Measurements from ENCODE around the gene MYG1.
"Not testable (repeated sequence)": the region's sequence is repeated elsewhere in the genome, so short reads cannot be mapped to it uniquely, and the experiment has no call there.

MYG1 gene

DNA sequence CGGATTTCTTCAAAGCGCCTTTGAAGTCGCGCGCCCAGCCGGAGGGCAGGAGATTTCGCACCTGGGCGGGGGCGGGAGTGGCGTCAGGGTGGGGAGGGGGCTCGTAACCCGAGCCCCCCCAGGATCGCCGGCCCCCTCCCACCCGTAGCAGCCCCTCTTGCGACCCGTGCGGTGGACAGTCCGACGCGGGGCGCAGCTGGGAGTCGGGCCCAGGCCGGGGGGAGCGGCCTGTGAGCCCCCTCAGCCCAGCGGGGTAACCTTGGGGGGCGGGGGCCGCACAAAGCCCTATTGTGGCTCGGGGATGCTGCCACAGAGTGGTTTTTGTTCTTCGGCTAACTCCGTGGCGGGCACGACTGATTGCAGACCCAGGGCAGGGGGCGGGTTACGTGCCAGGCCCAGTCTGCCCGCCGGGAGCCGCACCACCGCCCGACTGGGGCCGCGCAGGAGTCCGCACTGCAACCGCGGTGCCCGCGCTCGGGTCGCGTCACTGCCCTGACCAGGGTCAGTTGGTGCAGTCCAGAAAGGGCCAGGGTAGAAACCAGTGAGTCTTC, 26.1 kb downstream of the MYG1 start:
- TF ChIP-seq, protein P1, sequence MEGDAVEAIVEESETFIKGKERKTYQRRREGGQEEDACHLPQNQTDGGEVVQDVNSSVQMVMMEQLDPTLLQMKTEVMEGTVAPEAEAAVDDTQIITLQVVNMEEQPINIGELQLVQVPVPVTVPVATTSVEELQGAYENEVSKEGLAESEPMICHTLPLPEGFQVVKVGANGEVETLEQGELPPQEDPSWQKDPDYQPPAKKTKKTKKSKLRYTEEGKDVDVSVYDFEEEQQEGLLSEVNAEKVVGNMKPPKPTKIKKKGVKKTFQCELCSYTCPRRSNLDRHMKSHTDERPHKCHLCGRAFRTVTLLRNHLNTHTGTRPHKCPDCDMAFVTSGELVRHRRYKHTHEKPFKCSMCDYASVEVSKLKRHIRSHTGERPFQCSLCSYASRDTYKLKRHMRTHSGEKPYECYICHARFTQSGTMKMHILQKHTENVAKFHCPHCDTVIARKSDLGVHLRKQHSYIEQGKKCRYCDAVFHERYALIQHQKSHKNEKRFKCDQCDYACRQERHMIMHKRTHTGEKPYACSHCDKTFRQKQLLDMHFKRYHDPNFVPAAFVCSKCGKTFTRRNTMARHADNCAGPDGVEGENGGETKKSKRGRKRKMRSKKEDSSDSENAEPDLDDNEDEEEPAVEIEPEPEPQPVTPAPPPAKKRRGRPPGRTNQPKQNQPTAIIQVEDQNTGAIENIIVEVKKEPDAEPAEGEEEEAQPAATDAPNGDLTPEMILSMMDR (IDR thresholded peaks at IDR 0.05; ENCODE audit: control insufficient read depth, insufficient read depth, low read depth, low read length, missing control alignments), result no peak
- no peak for DNase-seq (ENCODE audit: low read depth)
- peak overlapping the region; percentile 55 for H3K4me3 ChIP-seq (ENCODE audit: control insufficient read depth, low read depth, low read length)

DNA sequence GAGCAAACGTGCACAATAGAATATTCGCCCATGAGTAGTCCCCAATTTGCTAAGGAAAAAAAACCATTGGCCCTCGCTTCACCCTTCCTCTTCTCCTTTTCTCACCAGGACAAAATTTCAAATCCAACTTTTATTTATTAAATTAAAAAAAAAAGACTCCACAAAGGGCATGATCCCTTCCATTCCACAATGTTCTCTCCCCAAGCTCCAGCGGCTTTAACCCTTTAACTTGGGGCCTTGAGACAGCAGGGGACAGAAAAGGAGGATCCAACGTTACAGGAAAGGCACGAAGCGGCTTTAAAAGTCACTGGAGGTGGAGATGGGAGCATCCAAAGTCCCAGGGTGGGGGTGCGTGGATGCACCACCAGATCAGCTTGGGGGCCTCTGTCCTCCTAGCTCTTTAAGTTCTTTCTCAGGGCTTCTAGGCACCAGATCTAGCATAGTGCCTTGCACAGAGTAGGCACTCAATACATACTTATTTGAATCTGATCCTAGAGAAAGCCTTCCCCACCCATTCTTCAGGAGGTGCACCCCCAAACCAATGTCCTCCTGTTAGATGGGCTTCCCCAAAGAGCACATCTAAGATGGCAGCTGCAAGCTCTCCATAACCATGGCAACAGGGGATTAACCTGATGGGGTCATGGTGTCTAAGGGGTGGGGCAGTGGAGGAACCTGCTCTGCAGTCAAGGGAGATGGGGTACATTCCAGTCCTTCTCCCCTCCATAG, 27.1 kb downstream of the MYG1 start:
- TF ChIP-seq, protein P1 (IDR thresholded peaks at IDR 0.05; ENCODE audit: control insufficient read depth, insufficient read depth, low read depth, low read length, missing control alignments), result no peak
- DNase-seq (ENCODE audit: low read depth), result no peak
- H3K4me3 ChIP-seq (ENCODE audit: control insufficient read depth, low read depth, low read length), result no peak overlapping the region

DNA sequence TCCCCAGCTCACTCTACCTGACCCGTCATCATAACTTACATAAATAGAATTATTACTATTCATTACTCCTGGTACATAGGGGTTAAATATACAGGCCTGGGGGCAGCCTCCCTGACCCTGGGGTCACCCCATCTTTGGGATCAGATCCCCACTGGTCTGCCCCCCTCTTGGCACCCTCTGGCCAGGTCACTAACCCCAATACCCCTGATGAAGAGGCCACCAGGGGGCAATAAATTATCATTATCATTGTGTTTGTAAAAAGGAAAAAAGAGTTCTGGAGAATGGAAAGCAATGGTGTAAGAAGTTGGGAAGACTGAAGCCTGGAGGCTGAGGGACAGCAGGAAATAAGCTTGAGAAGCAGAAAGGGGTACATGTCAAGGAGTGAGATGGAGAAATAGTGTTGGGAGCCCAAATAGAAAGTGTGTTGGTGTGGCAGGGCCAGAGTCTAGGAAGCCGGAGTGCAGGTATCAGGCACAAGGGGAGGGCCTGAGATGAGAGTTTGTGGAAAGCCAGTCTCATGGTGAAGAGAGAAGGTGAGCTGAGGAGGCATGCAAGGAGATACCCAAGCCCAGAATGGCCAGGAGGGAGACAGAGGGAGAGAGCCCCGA, 28.0 kb downstream of the MYG1 start:
- TF ChIP-seq, protein P1 (IDR thresholded peaks at IDR 0.05; ENCODE audit: control insufficient read depth, insufficient read depth, low read depth, low read length, missing control alignments), result peak; percentile 43
- DNase-seq (ENCODE audit: low read depth), result no peak
- H3K4me3 ChIP-seq (ENCODE audit: control insufficient read depth, low read depth, low read length), result no peak overlapping the region

DNA sequence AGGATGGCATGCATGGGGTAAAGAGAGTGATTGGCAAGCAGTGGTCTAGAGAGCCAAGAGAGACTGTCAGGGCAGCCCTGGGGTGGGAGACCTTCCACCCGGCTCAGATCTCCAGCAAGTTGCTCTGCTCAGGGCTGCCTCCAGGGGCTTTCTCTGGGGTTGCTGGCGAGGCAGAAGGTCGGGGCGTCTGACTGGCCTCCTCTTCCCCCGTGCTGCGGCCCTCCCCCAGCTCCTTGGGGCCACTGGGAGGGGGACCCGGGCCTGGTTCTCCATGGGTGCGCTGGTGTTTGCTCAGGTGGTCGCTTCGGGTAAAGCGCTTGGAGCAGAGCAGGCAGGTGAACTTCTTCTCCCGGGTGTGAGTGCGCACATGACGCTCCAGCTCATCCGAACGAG, 28.5 kb downstream of the MYG1 start:
- DNase-seq (ENCODE audit: low read depth), result no peak
- TF ChIP-seq, protein P1 (IDR thresholded peaks at IDR 0.05; ENCODE audit: control insufficient read depth, insufficient read depth, low read depth, low read length, missing control alignments), result no peak
- no peak overlapping the region for H3K4me3 ChIP-seq (ENCODE audit: control insufficient read depth, low read depth, low read length)

DNA sequence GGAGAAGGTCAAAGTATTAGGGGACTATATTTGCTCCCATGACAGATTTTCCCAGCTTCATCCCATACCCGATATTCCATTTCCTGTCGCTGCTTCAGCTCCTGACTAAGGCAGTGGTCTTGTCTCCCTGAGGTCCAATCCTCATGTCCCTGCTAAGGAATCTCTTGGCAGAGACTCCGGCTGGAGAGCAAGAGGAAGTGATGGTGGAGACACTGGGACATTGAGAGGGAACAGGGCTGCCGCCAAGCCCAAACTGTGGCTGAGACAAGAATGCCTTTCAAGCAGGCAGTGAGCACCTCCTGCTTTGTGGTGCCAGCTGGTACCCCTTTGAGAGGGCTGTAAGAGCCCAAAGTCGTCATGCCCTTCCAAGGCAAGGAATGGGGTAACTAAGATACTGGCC, 31.2 kb downstream of the MYG1 start:
- no peak overlapping the region for H3K4me3 ChIP-seq (ENCODE audit: control insufficient read depth, low read depth, low read length)
- TF ChIP-seq, protein P1 (IDR thresholded peaks at IDR 0.05; ENCODE audit: control insufficient read depth, insufficient read depth, low read depth, low read length, missing control alignments), result no peak

DNA sequence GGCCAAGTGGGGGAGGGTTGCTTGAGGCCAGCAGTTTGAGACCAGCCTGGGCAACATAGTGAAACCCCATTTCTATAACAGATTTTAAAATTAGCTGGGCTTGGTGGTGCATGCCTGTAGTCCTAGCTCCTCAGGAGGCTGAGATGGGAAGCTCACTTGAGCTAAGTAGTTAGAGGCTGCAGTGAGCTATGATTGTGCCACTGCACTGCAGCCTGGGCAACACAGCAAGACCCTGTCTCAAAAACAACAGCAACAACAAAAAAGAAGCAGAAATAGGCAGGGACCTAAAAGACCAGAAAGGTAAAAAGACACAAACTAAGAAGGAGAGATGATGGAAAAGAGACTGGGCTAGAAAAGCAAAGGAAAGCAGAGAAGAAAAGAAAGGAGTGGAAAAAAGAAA, 32.8 kb downstream of the MYG1 start:
- not testable (repeated sequence) for H3K4me3 ChIP-seq (ENCODE audit: control insufficient read depth, low read depth, low read length); DNase-seq (ENCODE audit: low read depth)

More for the DNA sequence above, 31.2 kb downstream of the MYG1 start:
- no peak for DNase-seq (ENCODE audit: low read depth)

DNA sequence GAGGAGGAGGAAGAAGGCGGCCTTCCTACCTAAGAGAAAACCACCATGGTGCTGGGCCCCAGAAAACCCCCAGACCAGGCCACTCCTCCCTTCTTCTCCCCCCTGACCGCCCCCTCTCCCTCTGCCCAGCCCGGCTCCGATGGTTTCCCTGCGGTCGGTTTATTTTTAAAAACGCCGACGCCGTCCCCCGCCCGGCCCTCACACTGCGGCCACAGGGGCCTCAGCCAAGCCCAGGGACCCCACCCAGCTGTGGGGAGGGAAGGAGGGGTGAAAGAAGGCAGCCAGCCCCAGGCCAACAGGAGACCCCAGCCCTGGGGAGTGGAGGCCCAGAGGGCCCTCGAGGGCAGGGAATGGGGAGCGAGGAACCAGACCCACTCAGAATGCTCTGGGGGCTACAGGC, 33.2 kb downstream of the MYG1 start:
- TF ChIP-seq, protein P1 (IDR thresholded peaks at IDR 0.05; ENCODE audit: control insufficient read depth, insufficient read depth, low read depth, low read length, missing control alignments), result no peak
- DNase-seq (ENCODE audit: low read depth), result no peak
- H3K4me3 ChIP-seq (ENCODE audit: control insufficient read depth, low read depth, low read length), result no peak overlapping the region

Data from AG09309 (cell line).